Esophagus squamous epithelium (tissue), 5 donors: ENCODE measurements around the gene CLBA1. TPM values are rescaled to one million over a fixed set of nuclear protein-coding genes. Genes with fewer than 3 reads are reported as not detected.

ENCODE experiments used
- DNase-seq: peaks from one replicate; lab custom pipeline; 2025; lab: John Stamatoyannopoulos, UW
- H3K27ac ChIP-seq, 4 donors: fragments of 200-600 bp; sonication (generic); one replicate each; pipeline ENCODE4 v1.5.1; 2016 to 2019; ENCODE audit warnings: mild to moderate bottlenecking in 1 of 4
- H3K27me3 ChIP-seq, 4 donors: fragments of 200-600 bp; sonication (generic); 1 replicate in 3 of 4; 2 replicates in 1 of 4; pipeline versions ENCODE4 v1.5.1 to v1.6.0; 2017 to 2021; ENCODE audit warnings: antibody characterized with exemption in 1 of 4
- H3K36me3 ChIP-seq, 3 donors: fragments of 200-600 bp; sonication (generic); one replicate each; pipeline ENCODE4 v1.5.1; 2016 to 2019
- H3K4me1 ChIP-seq, 3 donors: fragments of 200-600 bp; sonication (generic); one replicate each; pipeline ENCODE4 v1.5.1; 2017 to 2019
- H3K4me3 ChIP-seq, 4 donors: fragments of 200-600 bp; sonication (generic); 1 replicate in 3 of 4; 2 replicates in 1 of 4; pipeline ENCODE4 v1.5.1; 2016 to 2019; ENCODE audit warnings: mild to moderate bottlenecking in 2 of 4, moderate library complexity in 1 of 4
- H3K9me3 ChIP-seq, 3 donors: fragments of 200-600 bp; sonication (generic); one replicate each; pipeline ENCODE4 v1.5.1; 2016 to 2019
- CTCF ChIP-seq, 6 experiments: fragments of 450-650 bp in 4 of 6; fragments of 200-600 bp in 2 of 6; sonication (generic) in 2 of 6; IDR thresholded peaks; one replicate each; pipeline ENCODE4 v1.5.1; 2016 to 2019; ENCODE audit warnings: antibody characterized with exemption in 6 of 6, mild to moderate bottlenecking in 4 of 6, moderate library complexity in 4 of 6
- POLR2A ChIP-seq, 4 donors: fragments of 450-650 bp; IDR thresholded peaks; one replicate each; pipeline ENCODE4 v1.6.1; 2017; ENCODE audit warnings: antibody characterized with exemption in 4 of 4, mild to moderate bottlenecking in 4 of 4, moderate library complexity in 3 of 4
- WGBS, 2 donors: methylation state at CpG; one replicate each; pipeline ENCODE4 v1.1.5; 2018; 5-methylcytosine and 5-hydroxymethylcytosine counted together
- intact Hi-C: fragments of 100-400 bp; cut with DNase I; formaldehyde crosslinking; loops from one replicate; pipeline ENCODE4 v1.15.0; 2022
- total RNA-seq, 4 donors: library from RNA; depleted of rRNA; stranded (reverse); fragments of >200 nt; gene quantifications; one replicate each; pipeline ENCODE4 v1.1.0, GENCODE V29; 2016
- donor health status: DM: yes; HTN: yes; CAD: no.

The CLBA1 gene
- 10 to 100 TPM in 1 of 4 donors, 1 to 10 TPM in 3; 5.5 to 19.3 (median 7.3) TPM for total RNA-seq

DNA sequence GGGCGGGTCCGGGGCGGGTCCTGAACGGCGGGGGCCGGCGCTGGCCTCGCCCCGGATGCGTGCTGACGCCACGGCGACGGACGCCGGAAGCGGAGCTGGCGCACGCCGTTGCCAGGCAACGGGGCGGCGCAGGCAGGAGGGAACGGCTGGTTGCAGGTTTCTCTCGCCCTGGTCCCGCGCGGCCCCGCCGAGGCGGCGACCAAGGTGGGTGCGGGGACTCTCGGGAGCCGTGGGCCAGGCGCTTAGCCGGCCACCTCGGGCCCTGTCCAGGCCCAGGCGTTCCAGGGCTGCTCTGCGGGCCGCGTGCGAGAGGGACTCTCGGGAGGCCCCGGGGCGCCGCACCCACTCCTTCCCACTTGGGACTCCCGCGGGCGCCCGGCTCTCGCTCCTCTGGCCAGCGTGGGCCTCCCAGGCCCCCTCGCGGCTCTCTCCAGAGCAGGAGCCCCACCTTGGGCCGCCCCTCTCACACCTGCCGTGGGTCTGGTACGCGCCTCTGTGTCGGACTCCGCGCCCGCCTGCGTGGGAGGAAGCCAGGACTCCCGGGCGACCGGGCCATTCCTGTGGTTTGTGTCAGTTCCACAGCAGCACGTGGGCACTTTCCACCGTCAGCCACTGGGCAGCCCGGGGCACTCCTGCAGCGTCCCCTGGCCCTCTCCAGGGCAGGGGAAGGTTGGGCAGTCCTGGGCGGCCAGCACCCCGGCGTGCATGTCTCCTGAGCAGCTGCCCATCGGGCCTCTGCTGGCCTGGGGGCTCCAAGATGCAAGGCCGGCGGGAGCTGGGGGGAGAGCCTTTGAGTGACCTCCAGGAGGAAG, at the start of gene CLBA1:
Gene CLBA1 (plus strand): TSS at position 114 of the 812 bp plus-strand sequence. CDS start 644 bp downstream, at position 758.
- H3K4me1 ChIP-seq, result peaks cover 11 to 25% (median 15%) of the 10 kb centered on the region in 3 donors
- peaks cover 0 to 6% (median 0%) of the 10 kb centered on the region in 3 donors for H3K36me3 ChIP-seq
- DNase-seq, result no peak
- no peaks in the 10 kb centered on the region for H3K9me3 ChIP-seq
- 3% methylated on average over 12 of the region's 77 CpGs; no CpG with 5 or more reads in 1 of the 2 donors for WGBS, 2 donors
- intact Hi-C loops, result no loop called here
- H3K4me3 ChIP-seq, result peak within 1 kb of the TSS; percentile 63 to 99 (median 92)
- no peak for TF ChIP-seq CTCF (IDR thresholded peaks at IDR 0.05)
- peak in 2 of 4 donors; percentile 56 to 66 for TF ChIP-seq POLR2A (IDR thresholded peaks at IDR 0.05)
- peak within 1 kb of the TSS; percentile 74 to 88 (median 87) for H3K27ac ChIP-seq
- H3K27me3 ChIP-seq, result no peaks in the 10 kb centered on the region

DNA sequence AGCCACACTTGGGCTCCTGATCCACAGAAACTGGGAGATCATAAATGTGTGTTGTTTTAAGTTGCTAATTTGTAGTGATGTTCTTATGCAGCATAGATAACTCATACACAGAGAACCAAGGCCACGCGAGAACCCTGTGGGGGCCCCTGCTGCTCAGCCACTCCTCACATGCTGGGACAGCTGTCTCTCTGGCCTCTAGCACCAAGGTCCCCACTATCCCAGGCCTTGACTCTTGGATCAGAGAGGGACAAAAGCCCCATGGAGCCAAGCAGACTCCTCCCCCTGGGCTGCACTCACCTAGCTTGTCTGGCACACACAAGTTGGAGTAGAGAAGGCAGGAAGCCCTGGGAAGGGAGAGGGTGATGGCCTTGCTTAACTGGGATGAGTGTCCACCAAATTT, 49.6 kb upstream of the CLBA1 start:
- TF ChIP-seq CTCF (IDR thresholded peaks at IDR 0.05) (no peak), POLR2A (IDR thresholded peaks at IDR 0.05) (no peak)
- peaks cover 0 to 13% (median 0%) of the 10 kb centered on the region in 4 donors for H3K27me3 ChIP-seq
- H3K4me3 ChIP-seq, result no peak overlapping the region
- DNase-seq, result no peak
- no peaks in the 10 kb centered on the region for H3K9me3 ChIP-seq
- no peak overlapping the region for H3K27ac ChIP-seq
- intact Hi-C loops, result no loop called here
- WGBS, 2 donors, result 29 to 71% methylated on average over 2 of the region's 2 CpGs
- H3K36me3 ChIP-seq, result peaks cover 0 to 32% (median 3%) of the 10 kb centered on the region in 3 donors
- peaks cover 7 to 48% (median 8%) of the 10 kb centered on the region in 3 donors for H3K4me1 ChIP-seq

DNA sequence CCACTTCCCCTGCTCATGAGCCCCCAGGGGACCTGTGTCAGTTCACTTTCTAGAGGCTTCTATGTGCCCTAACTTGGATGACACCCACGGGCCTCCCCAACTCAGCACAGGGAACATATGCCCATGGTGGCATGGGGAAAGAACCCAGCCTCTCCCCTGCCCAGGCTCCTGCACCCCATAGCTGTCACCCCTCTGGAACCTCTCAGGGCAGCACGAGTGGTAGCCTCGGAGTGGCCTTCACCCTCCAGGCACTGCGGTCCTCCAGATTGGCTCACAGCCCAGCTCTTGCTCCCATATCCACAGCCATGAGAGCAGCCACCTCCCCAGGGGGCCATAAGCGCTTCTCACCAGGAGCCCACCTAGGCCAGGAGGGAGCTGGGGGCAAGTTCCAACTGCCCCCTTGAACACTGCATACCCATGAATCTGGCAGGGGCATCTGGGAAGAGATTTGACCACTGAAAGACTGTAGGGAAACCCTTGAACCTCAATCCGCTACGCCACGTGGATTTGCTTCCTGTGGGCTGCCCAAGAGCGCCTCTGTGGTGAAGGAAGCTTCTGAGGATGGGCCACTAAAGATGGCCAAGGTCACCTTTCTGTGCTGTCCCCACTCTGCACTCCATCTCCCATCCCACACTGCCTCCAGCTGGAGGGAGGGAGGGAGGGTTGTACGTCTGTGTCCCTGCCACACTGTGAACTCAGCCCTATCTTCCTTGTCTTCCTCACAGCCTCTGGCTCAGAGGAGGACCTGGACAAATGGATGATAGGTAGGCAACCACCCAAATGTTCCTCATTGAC, 49.0 kb upstream of the CLBA1 start:
- WGBS, 2 donors, result 67 to 68% methylated on average over 5 to 6 of the region's 10 CpGs
- intact Hi-C loops, result no loop called here

GRCh38 chr14:104937161-104937560, 48.4 kb upstream of the CLBA1 start:
- peaks cover 0 to 12% (median 0%) of the 10 kb centered on the region in 4 donors for H3K27me3 ChIP-seq
- DNase-seq, result no peak
- H3K4me3 ChIP-seq, result no peak overlapping the region
- H3K36me3 ChIP-seq, result peaks cover 0 to 44% (median 3%) of the 10 kb centered on the region in 3 donors
- TF ChIP-seq CTCF (IDR thresholded peaks at IDR 0.05), result no peak
- no peak for TF ChIP-seq POLR2A (IDR thresholded peaks at IDR 0.05)
- H3K4me1 ChIP-seq, result peaks cover 7 to 40% (median 8%) of the 10 kb centered on the region in 3 donors
- 80% methylated on average over 1 of the region's 4 CpGs; no CpG with 5 or more reads in 1 of the 2 donors for WGBS, 2 donors
- no peak overlapping the region for H3K27ac ChIP-seq
- intact Hi-C loops, result no loop called here
- H3K9me3 ChIP-seq, result no peaks in the 10 kb centered on the region

More for the DNA sequence above, 49.0 kb upstream of the CLBA1 start:
- peaks cover 7 to 46% (median 8%) of the 10 kb centered on the region in 3 donors for H3K4me1 ChIP-seq
- no peak overlapping the region for H3K4me3 ChIP-seq
- H3K27ac ChIP-seq, result no peak overlapping the region
- no peak for TF ChIP-seq CTCF (IDR thresholded peaks at IDR 0.05)
- no peak for TF ChIP-seq POLR2A (IDR thresholded peaks at IDR 0.05)
- H3K9me3 ChIP-seq, result no peaks in the 10 kb centered on the region
- peaks cover 0 to 38% (median 3%) of the 10 kb centered on the region in 3 donors for H3K36me3 ChIP-seq
- DNase-seq, result no peak
- H3K27me3 ChIP-seq, result peaks cover 0 to 13% (median 0%) of the 10 kb centered on the region in 4 donors
